Upper lobe of right lung (tissue), 1 donor: ENCODE measurements around the gene GATA2. TPM values are rescaled to one million over a fixed set of nuclear protein-coding genes. Genes with fewer than 3 reads are reported as not detected.

Experiments used
- ATAC-seq: fragments of 200-7000 bp; cut with Tn5 transposase; one replicate; pipeline ENCODE4 v1.9.1; 2020; ENCODE audit warnings: mild to moderate bottlenecking, moderate library complexity
- DNase-seq: peaks from one replicate; pipeline ENCODE4 v3.0.0-alpha.2; 2020
- H3K27ac ChIP-seq: fragments of 200-600 bp; one replicate; pipeline ENCODE4 v1.8.0; 2022
- H3K27me3 ChIP-seq: fragments of 200-600 bp; one replicate; pipeline ENCODE4 v1.8.0; 2022; ENCODE audit warnings: mild to moderate bottlenecking
- H3K36me3 ChIP-seq: fragments of 200-600 bp; one replicate; pipeline ENCODE4 v1.8.0; 2022
- H3K4me1 ChIP-seq: fragments of 200-600 bp; one replicate; pipeline ENCODE4 v1.8.0; 2022
- H3K4me3 ChIP-seq: fragments of 200-600 bp; one replicate; pipeline ENCODE4 v1.8.0; 2022; ENCODE audit warnings: mild to moderate bottlenecking
- H3K9me3 ChIP-seq: fragments of 200-600 bp; one replicate; pipeline ENCODE4 v1.8.0; 2022
- CTCF ChIP-seq: fragments of 200-600 bp; IDR thresholded peaks from one replicate; pipeline ENCODE4 v1.8.0; 2022; ENCODE audit warnings: antibody characterized with exemption
- intact Hi-C: fragments of 100-400 bp; cut with DNase I; formaldehyde crosslinking; loops from one replicate; pipeline ENCODE4 v1.11.0; 2022
- total RNA-seq: library from RNA; stranded (reverse); fragmentation: NEBNext Ultra II Directional; extraction: Animal tissue kit (Norgen Biotek cat#: 25700); gene quantifications from one replicate; pipeline ENCODE4 v1.2.1, GENCODE V29; 2021
- donor health status: DM: no; HTN: yes; CAD: no; lungs with severe emphysema.

Gene GATA2
- total RNA-seq, 1 donor from 2014 or later: 86.6 TPM

GRCh38 chr3:128443771-128444170 is 49.2 kb downstream of the GATA2 start:
- no peak overlapping the region for H3K27ac ChIP-seq
- no peak for TF ChIP-seq CTCF
- no peaks in the 10 kb centered on the region for H3K36me3 ChIP-seq
- ATAC-seq (no peak), DNase-seq (no peak)
- no peaks in the 10 kb centered on the region for H3K4me1 ChIP-seq
- peaks cover 9% of the 10 kb centered on the region for H3K27me3 ChIP-seq
- H3K9me3 ChIP-seq: no peaks in the 10 kb centered on the region
- no peak overlapping the region for H3K4me3 ChIP-seq
- intact Hi-C loops: no loop called here

- Histone ChIP-seq H3K27ac (no peak overlapping the region), H3K4me1 (no peaks in the 10 kb centered on the region), H3K36me3 (no peaks in the 10 kb centered on the region), H3K4me3 (no peak overlapping the region), H3K27me3 (peaks cover 11% of the 10 kb centered on the region), H3K9me3 (no peaks in the 10 kb centered on the region)
- intact Hi-C loops: no loop called here
- ATAC-seq (no peak), DNase-seq (no peak)
- no peak for TF ChIP-seq CTCF
Measured at GRCh38 chr3:128442949-128443348, 50.1 kb downstream of the GATA2 start.

GRCh38 chr3:128442070-128442469 is 50.9 kb downstream of the GATA2 start:
- DNase-seq: no peak
- H3K27me3 ChIP-seq: peaks cover 11% of the 10 kb centered on the region
- H3K9me3 ChIP-seq: no peaks in the 10 kb centered on the region
- no peaks in the 10 kb centered on the region for H3K4me1 ChIP-seq
- no peaks in the 10 kb centered on the region for H3K36me3 ChIP-seq
- H3K4me3 ChIP-seq: no peak overlapping the region
- intact Hi-C loops: no loop called here
- no peak overlapping the region for H3K27ac ChIP-seq
- TF ChIP-seq CTCF: no peak
- no peak for ATAC-seq

- Histone ChIP-seq H3K27ac (no peak overlapping the region), H3K27me3 (peaks cover 18% of the 10 kb centered on the region), H3K9me3 (no peaks in the 10 kb centered on the region), H3K4me3 (no peak overlapping the region), H3K4me1 (no peaks in the 10 kb centered on the region), H3K36me3 (no peaks in the 10 kb centered on the region)
- no peak for DNase-seq
- no peak for ATAC-seq
- no peak for TF ChIP-seq CTCF
- intact Hi-C loops: no loop called here
Measured at GRCh38 chr3:128439226-128439625, 53.8 kb downstream of the GATA2 start.

GRCh38 chr3:128438488-128439072 is 54.4 kb downstream of the GATA2 start:
- Histone ChIP-seq H3K4me1 (no peaks in the 10 kb centered on the region), H3K27me3 (peaks cover 19% of the 10 kb centered on the region), H3K9me3 (no peaks in the 10 kb centered on the region), H3K4me3 (no peak overlapping the region), H3K27ac (no peak overlapping the region), H3K36me3 (no peaks in the 10 kb centered on the region)
- TF ChIP-seq CTCF: peak; percentile 31
- intact Hi-C loops: no loop called here
- DNase-seq: no peak
- ATAC-seq: no peak

GRCh38 chr3:128436214-128436613 is 56.8 kb downstream of the GATA2 start:
- Histone ChIP-seq H3K4me3 (no peak overlapping the region), H3K36me3 (no peaks in the 10 kb centered on the region), H3K27me3 (peaks cover 38% of the 10 kb centered on the region), H3K9me3 (no peaks in the 10 kb centered on the region), H3K4me1 (peaks cover 8% of the 10 kb centered on the region), H3K27ac (no peak overlapping the region)
- intact Hi-C loops: no loop called here
- ATAC-seq (no peak), DNase-seq (no peak)
- no peak for TF ChIP-seq CTCF
